Osteoblast (primary cell): ENCODE measurements around the gene NEK2. TPM values are rescaled to one million over a fixed set of nuclear protein-coding genes. Genes with fewer than 3 reads are reported as not detected.
"Not testable (repeated sequence)": the region's sequence is repeated elsewhere in the genome, so short reads cannot be mapped to it uniquely, and the experiment has no call there.

Experiments
- DNase-seq: peaks from one replicate; pipeline ENCODE4 v3.0.0; 2011; ENCODE audit warnings: low spot score, mixed read lengths; ENCODE audit not compliant: insufficient read length; ENCODE audit errors: missing footprints
- H2AFZ ChIP-seq: 2 replicates; pipeline ENCODE4 v1.6.0; 2011; ENCODE audit warnings: mild to moderate bottlenecking, low read length
- H3K27ac ChIP-seq: 2 replicates; pipeline ENCODE4 v1.5.1; 2011; ENCODE audit warnings: mild to moderate bottlenecking, low read depth, low read length, moderate library complexity
- H3K27me3 ChIP-seq: 2 replicates; pipeline ENCODE4 v1.6.0; 2012; ENCODE audit warnings: mild to moderate bottlenecking, control low read depth, inconsistent platforms, low read length, moderate library complexity; ENCODE audit not compliant: insufficient read depth
- H3K36me3 ChIP-seq: 2 replicates; pipeline ENCODE4 v1.5.1; 2011; ENCODE audit warnings: mild to moderate bottlenecking, low read length, control low read depth, moderate library complexity; ENCODE audit not compliant: insufficient read depth
- H3K4me1 ChIP-seq: 2 replicates; pipeline ENCODE4 v1.5.1; 2011; ENCODE audit warnings: mild to moderate bottlenecking, low read length, control low read depth, moderate library complexity; ENCODE audit not compliant: insufficient read depth
- H3K4me2 ChIP-seq: 2 replicates; pipeline ENCODE4 v1.6.0; 2011; ENCODE audit warnings: mild to moderate bottlenecking, low read length; ENCODE audit not compliant: insufficient read depth
- H3K4me3 ChIP-seq: fragments of 200-600 bp; sonication (generic); 3 replicates; pipeline ENCODE4 v1.5.1; 2012; ENCODE audit warnings: mild to moderate bottlenecking, low read length, inconsistent platforms; ENCODE audit not compliant: insufficient read depth
- H3K79me2 ChIP-seq: 2 replicates; pipeline ENCODE4 v1.6.0; 2012; ENCODE audit warnings: mild to moderate bottlenecking, low read length, control low read depth, inconsistent platforms; ENCODE audit not compliant: insufficient read depth
- H3K9me3 ChIP-seq: 2 replicates; pipeline ENCODE4 v1.5.1; 2011; ENCODE audit warnings: low read depth, low read length, control low read depth
- H4K20me1 ChIP-seq: 2 replicates; pipeline ENCODE4 v1.6.0; 2012; ENCODE audit warnings: mild to moderate bottlenecking, low read length, control low read depth; ENCODE audit not compliant: insufficient read depth
- total RNA-seq: library from RNA; depleted of rRNA; stranded (reverse); fragments of >200 nt; gene quantifications from 2 replicates; pipeline ENCODE4 v1.2.3, GENCODE V29; 2012
- TF ChIP-seq, protein P1 (sequence below): IDR thresholded peaks from 2 replicates; pipeline ENCODE4 v1.5.1; 2011; ENCODE audit warnings: mild to moderate bottlenecking, low read depth, low read length, moderate library complexity; ENCODE audit errors: extremely low read depth

Gene NEK2
- total RNA-seq, 1 donor, result 1.4 TPM

DNA sequence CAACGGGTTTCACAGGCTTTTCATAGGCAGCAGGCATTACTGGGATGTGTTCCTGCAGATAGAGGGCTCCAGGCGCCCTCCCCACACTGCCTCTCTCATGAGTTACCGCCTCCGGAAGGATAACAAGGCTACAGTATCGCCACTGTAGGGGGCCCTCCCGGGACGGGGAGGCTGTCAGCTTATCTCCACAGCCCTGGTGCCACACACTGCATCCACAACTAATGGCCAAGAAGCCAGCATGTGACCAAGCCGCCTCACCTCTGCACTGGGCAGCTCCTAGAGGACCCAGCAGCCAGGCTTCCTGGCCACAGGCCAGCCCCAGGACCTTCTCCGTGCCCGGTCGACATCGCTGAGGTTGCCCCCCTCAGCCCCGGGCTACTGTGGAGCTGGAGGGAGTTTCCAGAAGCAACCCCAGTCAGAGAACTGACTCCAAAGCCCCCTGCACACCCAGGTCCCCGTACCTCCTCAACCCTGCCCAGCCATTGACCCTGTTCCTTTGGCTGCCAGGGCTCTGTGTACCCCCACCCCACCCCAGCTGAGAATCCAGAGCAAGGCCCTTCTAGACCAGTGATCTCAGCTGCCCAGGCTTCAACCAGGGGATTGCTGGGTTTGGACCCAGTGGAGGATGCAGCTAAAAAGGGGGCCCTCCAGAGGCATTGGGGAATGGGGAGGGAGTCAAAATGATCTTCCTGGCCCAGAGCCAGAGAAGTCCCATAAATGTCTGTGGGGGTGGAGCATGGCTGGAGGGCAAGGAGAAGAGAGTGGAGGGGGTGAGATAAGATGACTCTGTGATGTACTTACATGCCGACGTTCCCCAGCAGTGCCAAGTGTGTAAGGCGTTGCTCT lies 45.0 kb downstream of the NEK2 start:
- Histone ChIP-seq H3K36me3 (no peaks in the 10 kb centered on the region), H2AFZ (no peak overlapping the region)
- no peak for DNase-seq

DNA sequence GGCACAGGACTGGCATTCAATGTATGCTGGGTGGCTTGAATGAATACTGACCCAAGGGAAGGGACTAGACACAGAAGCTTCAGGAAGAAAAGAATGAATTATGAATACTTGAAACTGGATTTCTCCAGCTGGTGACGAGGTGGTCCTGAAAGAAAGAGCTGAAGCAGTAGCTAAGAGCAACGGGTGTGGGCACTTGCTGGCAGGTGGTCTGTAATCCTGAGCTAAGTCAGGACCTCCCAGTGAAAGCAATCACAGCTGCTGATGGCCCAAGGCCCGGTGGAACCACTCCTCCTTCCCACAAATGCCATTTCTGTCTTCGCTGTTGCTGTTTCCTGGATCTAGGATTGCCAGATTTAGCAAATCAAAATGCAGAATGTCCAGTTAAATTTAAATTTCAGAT lies 47.0 kb downstream of the NEK2 start:
- Histone ChIP-seq H3K4me3 (no peak overlapping the region), H3K36me3 (no peaks in the 10 kb centered on the region), H2AFZ (no peak overlapping the region), H3K79me2 (no peaks in the 10 kb centered on the region), H3K27ac (no peak overlapping the region), H3K4me1 (peaks cover 15% of the 10 kb centered on the region), H3K9me3 (no peaks in the 10 kb centered on the region), H4K20me1 (no peaks in the 10 kb centered on the region), H3K27me3 (peaks cover 5% of the 10 kb centered on the region), H3K4me2 (no peak overlapping the region)
- TF ChIP-seq, protein P1, sequence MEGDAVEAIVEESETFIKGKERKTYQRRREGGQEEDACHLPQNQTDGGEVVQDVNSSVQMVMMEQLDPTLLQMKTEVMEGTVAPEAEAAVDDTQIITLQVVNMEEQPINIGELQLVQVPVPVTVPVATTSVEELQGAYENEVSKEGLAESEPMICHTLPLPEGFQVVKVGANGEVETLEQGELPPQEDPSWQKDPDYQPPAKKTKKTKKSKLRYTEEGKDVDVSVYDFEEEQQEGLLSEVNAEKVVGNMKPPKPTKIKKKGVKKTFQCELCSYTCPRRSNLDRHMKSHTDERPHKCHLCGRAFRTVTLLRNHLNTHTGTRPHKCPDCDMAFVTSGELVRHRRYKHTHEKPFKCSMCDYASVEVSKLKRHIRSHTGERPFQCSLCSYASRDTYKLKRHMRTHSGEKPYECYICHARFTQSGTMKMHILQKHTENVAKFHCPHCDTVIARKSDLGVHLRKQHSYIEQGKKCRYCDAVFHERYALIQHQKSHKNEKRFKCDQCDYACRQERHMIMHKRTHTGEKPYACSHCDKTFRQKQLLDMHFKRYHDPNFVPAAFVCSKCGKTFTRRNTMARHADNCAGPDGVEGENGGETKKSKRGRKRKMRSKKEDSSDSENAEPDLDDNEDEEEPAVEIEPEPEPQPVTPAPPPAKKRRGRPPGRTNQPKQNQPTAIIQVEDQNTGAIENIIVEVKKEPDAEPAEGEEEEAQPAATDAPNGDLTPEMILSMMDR, result no peak
- no peak for DNase-seq

More for the DNA sequence above, 45.0 kb downstream of the NEK2 start:
- H3K4me3 ChIP-seq, result no peak overlapping the region
- peaks cover 26% of the 10 kb centered on the region for H3K4me1 ChIP-seq
- TF ChIP-seq, protein P1, result no peak
- H3K9me3 ChIP-seq, result no peaks in the 10 kb centered on the region
- no peaks in the 10 kb centered on the region for H3K27me3 ChIP-seq
- H4K20me1 ChIP-seq, result no peaks in the 10 kb centered on the region
- no peak overlapping the region for H3K27ac ChIP-seq
- no peaks in the 10 kb centered on the region for H3K79me2 ChIP-seq
- no peak overlapping the region for H3K4me2 ChIP-seq

GRCh38 chr1:211627259-211627658 lies 48.2 kb downstream of the NEK2 start:
- peaks cover 3% of the 10 kb centered on the region for H3K4me1 ChIP-seq
- TF ChIP-seq, protein P1, result no peak

GRCh38 chr1:211625866-211626265 lies 49.6 kb downstream of the NEK2 start:
- not testable (repeated sequence) for DNase-seq, H3K4me2 ChIP-seq, H2AFZ ChIP-seq, H3K36me3 ChIP-seq, H3K27ac ChIP-seq, H3K4me3 ChIP-seq, H3K27me3 ChIP-seq, H3K9me3 ChIP-seq, H4K20me1 ChIP-seq, H3K4me1 ChIP-seq, H3K79me2 ChIP-seq

More at GRCh38 chr1:211627259-211627658, 48.2 kb downstream of the NEK2 start:
- peaks cover 5% of the 10 kb centered on the region for H3K27me3 ChIP-seq
- no peak overlapping the region for H2AFZ ChIP-seq
- DNase-seq, result no peak
- no peaks in the 10 kb centered on the region for H3K9me3 ChIP-seq
- H3K79me2 ChIP-seq, result no peaks in the 10 kb centered on the region
- H3K27ac ChIP-seq, result no peak overlapping the region
- H4K20me1 ChIP-seq, result no peaks in the 10 kb centered on the region
- H3K36me3 ChIP-seq, result no peaks in the 10 kb centered on the region
- no peak overlapping the region for H3K4me2 ChIP-seq
- H3K4me3 ChIP-seq, result no peak overlapping the region
